GM12878 (cell line): ENCODE data around the gene PRRG3. TPM values are rescaled to one million over a fixed set of nuclear protein-coding genes. Genes with fewer than 3 reads are reported as not detected.

Source experiments
- ATAC-seq: fragments of 200-7000 bp; cut with Tn5 transposase; 3 replicates; pipeline ENCODE4 v1.9.1; 2020; ENCODE audit warnings: mild to moderate bottlenecking, moderate library complexity
- BruUV-seq: library from RNA; stranded (reverse); fragments of 400-500 nt; replicated peaks from 2 replicates; lab custom pipeline; 2021; lab: Mats Ljungman, UMichigan
- CTCF ChIA-PET: fragments of 300-600 bp; sonication (Branson Sonifier 250); formaldehyde crosslinking; extraction: SDS; loops from one replicate; lab custom pipeline; 2021; ENCODE audit warnings: inconsistent platforms; lab: Yijun Ruan, JAX
- POLR2A ChIA-PET: fragments of 350-600 bp; formaldehyde crosslinking; extraction: SDS; loops from one replicate; lab custom pipeline; 2021; ENCODE audit warnings: inconsistent platforms; lab: Charles Lee
- RAD21 ChIA-PET: fragments of 300-600 bp; sonication (Branson Sonifier 250); formaldehyde crosslinking; loops from one replicate; lab custom pipeline; 2023; ENCODE audit warnings: antibody characterized with exemption; ENCODE audit not compliant: unreplicated experiment; lab: Charles Lee
- SMC1A ChIA-PET: fragments of 300-600 bp; sonication (Branson Sonifier 250); formaldehyde crosslinking; loops from one replicate; lab custom pipeline; 2023; ENCODE audit not compliant: unreplicated experiment, uncharacterized antibody; lab: Charles Lee
- DNase-seq: peaks from one replicate; pipeline ENCODE4 v3.0.0-alpha.2; 2011; ENCODE audit warnings: low read depth, low spot score
- FAIRE-seq: peaks from 3 replicates; lab custom pipeline; 2011; peaks lifted over from hg19 to GRCh38; lab: Jason Lieb, UNC
- H2AFZ ChIP-seq: 2 replicates; pipeline ENCODE4 v1.6.0; 2011; ENCODE audit warnings: low read depth, low read length, control low read depth; ENCODE audit not compliant: control insufficient read depth
- H3K27ac ChIP-seq: 2 replicates; pipeline ENCODE4 v1.5.1; 2011; ENCODE audit warnings: control low read depth; ENCODE audit not compliant: control insufficient read depth, insufficient read depth
- H3K27me3 ChIP-seq, 2 experiments: replicated peaks in 1 of 2; 2 replicates each; pipeline versions ENCODE4 v1.6.0 to v1.6.1; 2011; ENCODE audit warnings: low read length in 1 of 2; ENCODE audit not compliant: control insufficient read depth in 2 of 2, insufficient read depth in 2 of 2
- H3K36me3 ChIP-seq, 2 experiments: 2 replicates each; pipeline ENCODE4 v1.5.1; 2011; ENCODE audit warnings: low read length in 1 of 2; ENCODE audit not compliant: control insufficient read depth in 2 of 2, insufficient read depth in 2 of 2
- H3K4me1 ChIP-seq: 2 replicates; pipeline ENCODE4 v1.6.1; 2011; ENCODE audit warnings: mild to moderate bottlenecking, low read length, moderate library complexity, mixed read lengths; ENCODE audit not compliant: control insufficient read depth, insufficient read depth
- H3K4me2 ChIP-seq: 2 replicates; pipeline ENCODE4 v1.6.0; 2011; ENCODE audit warnings: control low read depth; ENCODE audit not compliant: control insufficient read depth, insufficient read depth
- H3K4me3 ChIP-seq: fragments of 200-600 bp; sonication (generic); 2 replicates; pipeline ENCODE4 v1.5.1; 2016
- H3K79me2 ChIP-seq: 2 replicates; pipeline ENCODE4 v1.6.0; 2011; ENCODE audit warnings: low read length; ENCODE audit not compliant: control insufficient read depth, insufficient read depth
- H3K9ac ChIP-seq: 2 replicates; pipeline ENCODE4 v1.8.0; 2011; ENCODE audit warnings: low read length, control low read depth, mixed read lengths; ENCODE audit not compliant: control insufficient read depth, insufficient read depth
- H3K9me3 ChIP-seq: replicated peaks from 3 replicates; pipeline ENCODE4 v1.5.1; 2011; ENCODE audit warnings: mild to moderate bottlenecking, low read length; ENCODE audit not compliant: control insufficient read depth, insufficient read depth
- H4K20me1 ChIP-seq: 2 replicates; pipeline ENCODE4 v1.6.0; 2011; ENCODE audit not compliant: control insufficient read depth, insufficient read depth
- ATF7 ChIP-seq: fragments of 450-650 bp; IDR thresholded peaks from 2 replicates; pipeline ENCODE4 v1.6.1; 2016; ENCODE audit warnings: low read depth, mild to moderate bottlenecking
- NFYA ChIP-seq: IDR thresholded peaks from 2 replicates; pipeline ENCODE4 v1.6.1; 2011; ENCODE audit warnings: low read depth, mild to moderate bottlenecking, low read length, improper control_type of control experiment, borderline replicate concordance
- RAD21 ChIP-seq: IDR thresholded peaks from 2 replicates; pipeline ENCODE4 v1.6.1; 2011; ENCODE audit warnings: mild to moderate bottlenecking, low read depth, low read length, moderate library complexity; ENCODE audit not compliant: insufficient read depth
- WGBS: methylation state at CpG from one replicate; pipeline ENCODE4 v1.1.6; 2016; ENCODE audit warnings: low lambda C conversion rate; ENCODE audit not compliant: insufficient replicate concordance, insufficient coverage; ENCODE audit errors: missing lambda C conversion rate; 5-methylcytosine and 5-hydroxymethylcytosine counted together
- in situ Hi-C: fragments of 300-500 bp; cut with MboI; formaldehyde crosslinking; loops from 9 replicates; pipeline ENCODE4 v1.14.3; 2018; ENCODE audit warnings: mixed read lengths
- intact Hi-C: fragments of 100-400 bp; cut with micrococcal nuclease; formaldehyde crosslinking; loops from one replicate; pipeline ENCODE4 v1.14.2; 2022; ENCODE audit not compliant: unreplicated experiment
- polyA plus RNA-seq, 11 experiments: library from polyadenylated mRNA; depleted of rRNA in 4 of 11; unstranded in 6 of 11; stranded (reverse) in 5 of 11; fragments of >200 nt; fragmentation: Nextera tagmentation in 4 of 11; fragmentation: Illumina TruSeq in 1 of 11; extraction: Ambion mirVana in 4 of 11; extraction: Trizol in 1 of 11; gene quantifications; 1 replicate in 1 of 11; 2 replicates in 10 of 11; pipeline versions ENCODE4 v1.2.1 to v1.2.3, GENCODE V29; 2011 to 2016; ENCODE audit warnings: inconsistent platforms in 2 of 11, missing spikeins in 2 of 11, low read depth in 1 of 11
- total RNA-seq, 4 experiments: library from RNA; depleted of rRNA in 3 of 4; stranded (reverse); fragments of >200 nt in 3 of 4; fragmentation: Illumina TruSeq in 1 of 4; extraction: Trizol in 1 of 4; gene quantifications; 2 replicates each; pipeline versions ENCODE4 v1.2.1 to v1.2.3, GENCODE V29; 2013 to 2021
- TF ChIP-seq, protein P1 (sequence below): fragments of 150-350 bp; IDR thresholded peaks from 2 replicates; pipeline ENCODE4 v1.6.1; 2016; ENCODE audit warnings: low read depth, low read length

Gene PRRG3
- total and polyA plus RNA-seq, 10 of the 15 experiments (the other 5 are each of a cell fraction or from before 2014, with no cell fraction given) = under 0.01 TPM; not detected in 9

DNA sequence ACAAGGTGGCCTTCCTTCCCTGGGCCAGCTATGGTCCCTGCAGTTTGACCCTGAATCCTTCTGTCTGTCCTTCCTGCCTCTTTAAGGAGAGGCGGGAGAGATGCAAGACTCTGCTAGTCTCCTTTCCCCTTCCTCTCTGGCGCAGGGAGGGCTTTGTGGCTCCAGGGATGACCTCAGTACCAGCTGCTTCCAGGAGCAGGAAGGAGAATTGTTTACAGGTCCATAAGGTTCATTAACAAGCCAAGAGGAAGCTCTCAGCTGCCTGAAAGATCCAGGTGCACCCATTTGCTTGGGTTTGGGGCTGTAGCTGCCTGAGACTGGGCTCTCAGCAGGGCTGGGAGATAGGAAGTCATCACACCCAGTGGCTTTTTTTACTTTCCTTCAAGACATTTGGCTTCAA lies 16.5 kb downstream of the PRRG3 start:
- FAIRE-seq (no peak), DNase-seq (no peak), ATAC-seq (no peak)
- H3K27ac ChIP-seq = no peak overlapping the region
- no peaks in the 10 kb centered on the region for H3K27me3 ChIP-seq
- in situ Hi-C loops = no loop called here
- RAD21 ChIA-PET = interaction anchor here (1.7 kb wide), 1 partner anchor 921 kb away, joined by 3 read pairs; no protein-coding TSS in a partner anchor
- no peak for TF ChIP-seq NFYA
- no peak for TF ChIP-seq RAD21
- no peak for TF ChIP-seq ATF7
- TF ChIP-seq, protein P1, sequence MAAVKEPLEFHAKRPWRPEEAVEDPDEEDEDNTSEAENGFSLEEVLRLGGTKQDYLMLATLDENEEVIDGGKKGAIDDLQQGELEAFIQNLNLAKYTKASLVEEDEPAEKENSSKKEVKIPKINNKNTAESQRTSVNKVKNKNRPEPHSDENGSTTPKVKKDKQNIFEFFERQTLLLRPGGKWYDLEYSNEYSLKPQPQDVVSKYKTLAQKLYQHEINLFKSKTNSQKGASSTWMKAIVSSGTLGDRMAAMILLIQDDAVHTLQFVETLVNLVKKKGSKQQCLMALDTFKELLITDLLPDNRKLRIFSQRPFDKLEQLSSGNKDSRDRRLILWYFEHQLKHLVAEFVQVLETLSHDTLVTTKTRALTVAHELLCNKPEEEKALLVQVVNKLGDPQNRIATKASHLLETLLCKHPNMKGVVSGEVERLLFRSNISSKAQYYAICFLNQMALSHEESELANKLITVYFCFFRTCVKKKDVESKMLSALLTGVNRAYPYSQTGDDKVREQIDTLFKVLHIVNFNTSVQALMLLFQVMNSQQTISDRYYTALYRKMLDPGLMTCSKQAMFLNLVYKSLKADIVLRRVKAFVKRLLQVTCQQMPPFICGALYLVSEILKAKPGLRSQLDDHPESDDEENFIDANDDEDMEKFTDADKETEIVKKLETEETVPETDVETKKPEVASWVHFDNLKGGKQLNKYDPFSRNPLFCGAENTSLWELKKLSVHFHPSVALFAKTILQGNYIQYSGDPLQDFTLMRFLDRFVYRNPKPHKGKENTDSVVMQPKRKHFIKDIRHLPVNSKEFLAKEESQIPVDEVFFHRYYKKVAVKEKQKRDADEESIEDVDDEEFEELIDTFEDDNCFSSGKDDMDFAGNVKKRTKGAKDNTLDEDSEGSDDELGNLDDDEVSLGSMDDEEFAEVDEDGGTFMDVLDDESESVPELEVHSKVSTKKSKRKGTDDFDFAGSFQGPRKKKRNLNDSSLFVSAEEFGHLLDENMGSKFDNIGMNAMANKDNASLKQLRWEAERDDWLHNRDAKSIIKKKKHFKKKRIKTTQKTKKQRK = no peak
- H3K9me3 ChIP-seq = no peaks in the 10 kb centered on the region
- no peaks in the 10 kb centered on the region for H3K4me1 ChIP-seq
- H2AFZ ChIP-seq = no peak overlapping the region
- no peak overlapping the region for H3K4me3 ChIP-seq
- 0% methylated on average over 2 of the region's 2 CpGs for WGBS
- CTCF ChIA-PET = interaction anchor here (1.8 kb wide), 1 partner anchor 920 kb away, joined by 5 read pairs; no protein-coding TSS in a partner anchor
- H4K20me1 ChIP-seq = no peaks in the 10 kb centered on the region
- no peaks in the 10 kb centered on the region for H3K36me3 ChIP-seq
- SMC1A ChIA-PET = no interaction called here
- intact Hi-C loops = no loop called here
- POLR2A ChIA-PET = no interaction called here
- H3K79me2 ChIP-seq = no peaks in the 10 kb centered on the region
- no peak overlapping the region for H3K9ac ChIP-seq
- no TSS peak for BruUV-seq
- H3K4me2 ChIP-seq = no peak overlapping the region
